HG02623 (cell line): ENCODE measurements around the gene CCNYL1.

ENCODE experiments used
- ATAC-seq: cut with Tn5 transposase; IDR thresholded peaks from one replicate; pipeline ENCODE4 v1.9.1; 2021; ENCODE audit warnings: moderate library complexity; ENCODE audit not compliant: unreplicated experiment

The CCNYL1 gene

GRCh38 chr2:207787017-207787416 is 75.6 kb downstream of the CCNYL1 start:
- no peak for ATAC-seq

GRCh38 chr2:207787800-207788199 is 76.4 kb downstream of the CCNYL1 start:
- ATAC-seq, result no peak

DNA sequence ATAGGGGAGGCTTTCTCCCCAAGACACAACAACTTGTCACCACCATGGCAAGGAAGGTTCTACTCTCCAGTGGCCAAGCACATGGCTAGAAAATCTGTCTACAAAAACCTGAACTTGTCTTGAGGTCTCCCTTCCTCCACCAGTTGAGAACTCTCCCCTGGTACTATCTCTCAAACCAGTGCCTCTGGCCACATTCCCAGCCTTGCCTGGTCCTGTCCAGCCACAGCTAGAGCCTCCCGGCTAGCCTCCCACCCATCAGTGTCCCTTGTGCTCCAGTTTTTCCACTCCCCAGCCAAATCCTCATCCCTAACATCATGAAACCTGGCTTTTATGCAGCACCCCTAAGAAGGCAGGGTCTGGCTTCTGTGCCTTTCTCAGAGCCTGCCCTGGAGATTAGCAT is 79.5 kb downstream of the CCNYL1 start:
- no peak for ATAC-seq

DNA sequence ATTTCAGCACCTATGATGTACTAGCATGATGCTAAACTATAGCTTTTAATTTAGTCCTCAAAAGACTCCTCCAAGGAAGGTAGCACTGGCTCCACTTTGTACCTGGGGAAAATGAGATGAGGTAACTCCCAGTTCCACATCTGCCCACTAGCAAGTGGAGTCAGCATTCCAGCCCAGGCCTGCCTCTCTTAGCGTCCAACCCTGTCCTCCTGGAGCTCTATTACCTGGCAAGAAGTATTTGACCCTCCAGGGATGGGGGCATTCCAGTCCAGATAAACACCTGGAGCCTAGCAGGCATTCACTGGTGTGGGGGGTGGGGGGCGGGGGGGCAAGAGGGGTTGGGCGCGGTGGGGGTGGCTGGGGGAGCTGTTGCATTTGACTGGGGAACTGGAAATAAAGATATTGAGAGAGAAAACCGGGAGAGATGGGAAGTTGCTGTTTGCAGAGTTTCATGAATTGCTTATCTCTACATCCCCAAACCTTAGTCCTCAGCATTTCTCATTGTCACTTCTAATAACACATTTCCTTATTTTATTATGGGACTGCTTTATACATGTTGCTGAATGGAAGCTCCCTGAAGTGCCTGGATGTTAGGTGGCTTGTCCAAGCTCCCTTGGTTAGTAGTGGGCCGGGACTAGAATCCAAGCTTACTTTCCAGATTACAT is 80.3 kb downstream of the CCNYL1 start:
- ATAC-seq, result no peak

- no peak for ATAC-seq
These were observed 80.9 kb downstream of the CCNYL1 start for GRCh38 chr2:207792244-207792785.

- ATAC-seq, result no peak
These were observed 85.3 kb downstream of the CCNYL1 start for GRCh38 chr2:207796585-207797350.

DNA sequence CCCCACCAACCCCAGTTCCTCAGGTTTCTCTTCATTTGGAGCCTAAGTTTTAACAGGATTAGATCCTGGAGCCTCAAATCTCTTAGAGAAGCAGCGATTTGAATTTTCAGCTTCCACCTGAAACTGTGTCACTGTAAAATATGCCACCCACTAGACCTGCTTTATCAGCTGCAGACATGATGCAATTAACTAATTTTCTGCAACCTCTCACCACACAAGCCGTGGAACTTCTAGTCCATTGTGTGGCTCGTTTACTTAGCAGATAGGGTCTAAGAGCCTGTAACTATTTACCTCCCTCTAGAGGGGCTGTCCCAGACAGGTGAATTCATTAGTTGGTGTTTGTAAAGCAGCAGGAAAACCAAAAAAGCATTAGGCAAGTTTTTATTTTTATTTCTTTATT is 89.8 kb downstream of the CCNYL1 start:
- no peak for ATAC-seq

- ATAC-seq, result no peak
These were observed 91.2 kb downstream of the CCNYL1 start for GRCh38 chr2:207802650-207803049.
